Peyer's patch (tissue), 4 donors: ENCODE measurements around the gene FBXO31.

ENCODE experiments used
- POLR2A ChIP-seq, 2 donors: fragments of 450-650 bp; IDR thresholded peaks; one replicate each; pipeline ENCODE4 v1.5.1; 2017; ENCODE audit warnings: antibody characterized with exemption in 2 of 2, mild to moderate bottlenecking in 2 of 2, moderate library complexity in 2 of 2
- TF ChIP-seq, protein P1 (sequence below), 6 experiments: fragments of 450-650 bp in 4 of 6; fragments of 200-600 bp in 2 of 6; sonication (generic) in 1 of 6; IDR thresholded peaks; one replicate each; pipeline ENCODE4 v1.5.1; 2017 to 2019; ENCODE audit warnings: antibody characterized with exemption in 6 of 6, mild to moderate bottlenecking in 3 of 6, moderate library complexity in 1 of 6

- TF ChIP-seq, protein P1, sequence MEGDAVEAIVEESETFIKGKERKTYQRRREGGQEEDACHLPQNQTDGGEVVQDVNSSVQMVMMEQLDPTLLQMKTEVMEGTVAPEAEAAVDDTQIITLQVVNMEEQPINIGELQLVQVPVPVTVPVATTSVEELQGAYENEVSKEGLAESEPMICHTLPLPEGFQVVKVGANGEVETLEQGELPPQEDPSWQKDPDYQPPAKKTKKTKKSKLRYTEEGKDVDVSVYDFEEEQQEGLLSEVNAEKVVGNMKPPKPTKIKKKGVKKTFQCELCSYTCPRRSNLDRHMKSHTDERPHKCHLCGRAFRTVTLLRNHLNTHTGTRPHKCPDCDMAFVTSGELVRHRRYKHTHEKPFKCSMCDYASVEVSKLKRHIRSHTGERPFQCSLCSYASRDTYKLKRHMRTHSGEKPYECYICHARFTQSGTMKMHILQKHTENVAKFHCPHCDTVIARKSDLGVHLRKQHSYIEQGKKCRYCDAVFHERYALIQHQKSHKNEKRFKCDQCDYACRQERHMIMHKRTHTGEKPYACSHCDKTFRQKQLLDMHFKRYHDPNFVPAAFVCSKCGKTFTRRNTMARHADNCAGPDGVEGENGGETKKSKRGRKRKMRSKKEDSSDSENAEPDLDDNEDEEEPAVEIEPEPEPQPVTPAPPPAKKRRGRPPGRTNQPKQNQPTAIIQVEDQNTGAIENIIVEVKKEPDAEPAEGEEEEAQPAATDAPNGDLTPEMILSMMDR (IDR thresholded peaks at IDR 0.05), result no peak
- TF ChIP-seq POLR2A (IDR thresholded peaks at IDR 0.05), result no peak
Measured at GRCh38 chr16:87404764-87405625, 21.4 kb upstream of the FBXO31 start.
